ENCODE results near the gene FLG2. TPM values are rescaled to one million over a fixed set of nuclear protein-coding genes. Genes with fewer than 3 reads are reported as not detected.
"Not testable (repeated sequence)": the region's sequence is repeated elsewhere in the genome, so short reads cannot be mapped to it uniquely, and the experiment has no call there.

Gene FLG2
- total RNA-seq, 1 donor from 2014 or later, result not detected

DNA sequence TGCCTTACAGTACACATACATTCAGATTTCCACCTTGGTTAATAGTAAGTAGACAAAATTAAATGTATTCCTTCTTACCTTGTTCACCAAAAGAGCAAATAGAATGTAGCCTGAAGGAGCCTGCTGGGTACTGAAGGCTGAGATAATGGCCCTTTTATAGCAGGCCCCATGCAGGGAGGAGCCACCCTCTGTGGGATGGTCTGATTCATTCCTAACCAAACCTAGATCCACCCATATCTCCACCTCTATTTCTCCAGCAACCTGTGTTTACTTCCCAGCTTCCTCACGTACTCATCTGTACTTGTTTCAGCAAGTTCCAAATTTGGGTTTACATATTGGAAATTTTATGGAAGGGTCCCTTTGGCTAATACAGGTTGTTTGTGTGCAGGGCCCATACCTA, 34.7 kb downstream of the FLG2 start, which contains the start of gene FLG:
Gene FLG, minus strand, starts transcription at position 129 of the 400 bp plus-strand sequence. CDS start 9,783 bp downstream, outside the sequence.
- intact Hi-C loops (cut with DNase I), result no loop called here
- Histone ChIP-seq H3K27me3 (no peaks in the 10 kb centered on the region), H3K4me3 (no peak within 1 kb of the TSS), H3K36me3 (no peaks in the 10 kb centered on the region), H3K9me3 (no peaks in the 10 kb centered on the region), H3K4me1 (no peaks in the 10 kb centered on the region), H3K27ac (no peak within 1 kb of the TSS)
- no peak for DNase-seq (ENCODE audit: extremely low spot score in 2 of 2)
- TF ChIP-seq POLR2A (IDR thresholded peaks at IDR 0.05) (no peak), POLR2AphosphoS5 (IDR thresholded peaks at IDR 0.05; ENCODE audit: insufficient read depth in 1 of 2, low read depth in 1 of 2) (no peak)
- TF ChIP-seq, protein P1, sequence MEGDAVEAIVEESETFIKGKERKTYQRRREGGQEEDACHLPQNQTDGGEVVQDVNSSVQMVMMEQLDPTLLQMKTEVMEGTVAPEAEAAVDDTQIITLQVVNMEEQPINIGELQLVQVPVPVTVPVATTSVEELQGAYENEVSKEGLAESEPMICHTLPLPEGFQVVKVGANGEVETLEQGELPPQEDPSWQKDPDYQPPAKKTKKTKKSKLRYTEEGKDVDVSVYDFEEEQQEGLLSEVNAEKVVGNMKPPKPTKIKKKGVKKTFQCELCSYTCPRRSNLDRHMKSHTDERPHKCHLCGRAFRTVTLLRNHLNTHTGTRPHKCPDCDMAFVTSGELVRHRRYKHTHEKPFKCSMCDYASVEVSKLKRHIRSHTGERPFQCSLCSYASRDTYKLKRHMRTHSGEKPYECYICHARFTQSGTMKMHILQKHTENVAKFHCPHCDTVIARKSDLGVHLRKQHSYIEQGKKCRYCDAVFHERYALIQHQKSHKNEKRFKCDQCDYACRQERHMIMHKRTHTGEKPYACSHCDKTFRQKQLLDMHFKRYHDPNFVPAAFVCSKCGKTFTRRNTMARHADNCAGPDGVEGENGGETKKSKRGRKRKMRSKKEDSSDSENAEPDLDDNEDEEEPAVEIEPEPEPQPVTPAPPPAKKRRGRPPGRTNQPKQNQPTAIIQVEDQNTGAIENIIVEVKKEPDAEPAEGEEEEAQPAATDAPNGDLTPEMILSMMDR (IDR thresholded peaks at IDR 0.05), result no peak

DNA sequence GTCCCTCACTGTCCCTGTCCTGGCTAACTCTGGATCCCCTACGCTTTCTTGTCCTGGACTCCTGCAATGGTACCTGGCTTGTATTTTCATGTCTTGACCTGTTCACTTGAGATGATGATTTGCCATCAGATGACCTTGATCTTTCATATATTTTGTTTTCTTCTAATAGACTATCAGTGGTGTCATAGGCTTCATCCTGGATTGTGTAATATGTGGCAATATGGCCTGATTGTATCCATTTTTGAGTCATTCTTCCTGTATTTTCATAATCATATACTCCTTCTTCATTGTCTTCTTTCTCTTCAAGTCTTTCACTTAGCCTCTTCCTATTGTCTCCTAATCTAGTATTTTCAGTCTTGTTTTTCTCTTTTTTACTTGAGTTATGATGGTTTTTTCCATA, 45.8 kb downstream of the FLG2 start:
- intact Hi-C loops (cut with DNase I), result no loop called here
- H3K4me1 ChIP-seq, result no peaks in the 10 kb centered on the region
- no peak for TF ChIP-seq POLR2A (IDR thresholded peaks at IDR 0.05)
- TF ChIP-seq POLR2AphosphoS5 (IDR thresholded peaks at IDR 0.05; ENCODE audit: insufficient read depth in 1 of 2, low read depth in 1 of 2), result no peak
- TF ChIP-seq, protein P1 (IDR thresholded peaks at IDR 0.05), result no peak

DNA sequence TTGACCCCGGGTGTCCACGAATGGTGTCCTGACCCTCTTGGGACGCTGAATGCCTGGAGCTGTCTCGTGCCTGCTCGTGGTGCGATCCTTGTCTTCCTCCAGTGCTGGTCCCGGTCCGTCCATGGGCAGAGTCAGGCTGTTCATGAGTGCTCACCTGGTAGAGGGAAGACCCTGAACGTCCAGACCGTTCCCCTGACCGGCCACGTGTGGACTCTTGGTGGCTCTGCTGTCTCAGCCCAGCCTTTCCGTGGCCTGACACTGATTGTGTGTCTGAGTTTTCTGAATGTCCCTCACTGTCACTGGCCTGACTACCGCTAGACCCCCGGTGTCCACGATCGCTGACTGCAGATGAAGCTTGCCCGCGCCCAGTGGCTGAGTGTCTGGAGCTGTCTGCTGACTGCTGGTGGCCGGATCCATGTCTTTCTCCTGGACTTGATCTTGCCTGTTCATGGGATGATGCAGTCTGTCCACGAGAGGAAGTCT, 46.4 kb downstream of the FLG2 start:
- no peak for DNase-seq (ENCODE audit: extremely low spot score in 2 of 2)
- no peaks in the 10 kb centered on the region for H3K27me3 ChIP-seq
- H3K36me3 ChIP-seq, result peaks cover 0 to 4% of the 10 kb centered on the region in 2 donors
- no peaks in the 10 kb centered on the region for H3K4me1 ChIP-seq
- TF ChIP-seq POLR2AphosphoS5 (IDR thresholded peaks at IDR 0.05; ENCODE audit: insufficient read depth in 1 of 2, low read depth in 1 of 2), result no peak
- TF ChIP-seq, protein P1 (IDR thresholded peaks at IDR 0.05), result no peak
- no peak for TF ChIP-seq POLR2A (IDR thresholded peaks at IDR 0.05)
- no peak overlapping the region for H3K4me3 ChIP-seq
- H3K9me3 ChIP-seq, result no peaks in the 10 kb centered on the region
- H3K27ac ChIP-seq, result no peak overlapping the region
- intact Hi-C loops (cut with DNase I), result no loop called here

More for the DNA sequence above, 45.8 kb downstream of the FLG2 start:
- no peak overlapping the region for H3K4me3 ChIP-seq
- no peaks in the 10 kb centered on the region for H3K9me3 ChIP-seq
- no peaks in the 10 kb centered on the region for H3K27me3 ChIP-seq
- no peak for DNase-seq (ENCODE audit: extremely low spot score in 2 of 2)
- no peak overlapping the region for H3K27ac ChIP-seq
- no peaks in the 10 kb centered on the region for H3K36me3 ChIP-seq

GRCh38 chr1:152312169-152312568, 47.6 kb downstream of the FLG2 start:
- DNase-seq (ENCODE audit: extremely low spot score in 2 of 2); H3K27me3 ChIP-seq; H3K36me3 ChIP-seq; intact Hi-C loops (cut with DNase I); H3K27ac ChIP-seq; H3K4me1 ChIP-seq; H3K9me3 ChIP-seq; H3K4me3 ChIP-seq: not testable (repeated sequence)

- H3K4me3 ChIP-seq, result no peak overlapping the region
- no peaks in the 10 kb centered on the region for H3K27me3 ChIP-seq
- no peak overlapping the region for H3K27ac ChIP-seq
- TF ChIP-seq POLR2AphosphoS5 (IDR thresholded peaks at IDR 0.05; ENCODE audit: insufficient read depth in 1 of 2, low read depth in 1 of 2) (no peak), POLR2A (IDR thresholded peaks at IDR 0.05) (no peak)
- TF ChIP-seq, protein P1 (IDR thresholded peaks at IDR 0.05), result no peak
- peaks cover 0 to 4% of the 10 kb centered on the region in 2 donors for H3K36me3 ChIP-seq
- intact Hi-C loops (cut with DNase I), result no loop called here
- no peaks in the 10 kb centered on the region for H3K4me1 ChIP-seq
- no peak for DNase-seq (ENCODE audit: extremely low spot score in 2 of 2)
- no peaks in the 10 kb centered on the region for H3K9me3 ChIP-seq
These were observed 49.9 kb downstream of the FLG2 start for GRCh38 chr1:152309955-152310354.

GRCh38 chr1:152309320-152309901, 50.4 kb downstream of the FLG2 start:
- H3K4me1 ChIP-seq; H3K36me3 ChIP-seq; DNase-seq (ENCODE audit: extremely low spot score in 2 of 2); H3K9me3 ChIP-seq; H3K27ac ChIP-seq; H3K27me3 ChIP-seq; intact Hi-C loops (cut with DNase I); H3K4me3 ChIP-seq: not testable (repeated sequence)

GRCh38 chr1:152308758-152309157, 51.0 kb downstream of the FLG2 start:
- H3K27me3 ChIP-seq; H3K27ac ChIP-seq; H3K9me3 ChIP-seq; DNase-seq (ENCODE audit: extremely low spot score in 2 of 2); intact Hi-C loops (cut with DNase I); H3K4me1 ChIP-seq; H3K4me3 ChIP-seq; H3K36me3 ChIP-seq: not testable (repeated sequence)

DNA sequence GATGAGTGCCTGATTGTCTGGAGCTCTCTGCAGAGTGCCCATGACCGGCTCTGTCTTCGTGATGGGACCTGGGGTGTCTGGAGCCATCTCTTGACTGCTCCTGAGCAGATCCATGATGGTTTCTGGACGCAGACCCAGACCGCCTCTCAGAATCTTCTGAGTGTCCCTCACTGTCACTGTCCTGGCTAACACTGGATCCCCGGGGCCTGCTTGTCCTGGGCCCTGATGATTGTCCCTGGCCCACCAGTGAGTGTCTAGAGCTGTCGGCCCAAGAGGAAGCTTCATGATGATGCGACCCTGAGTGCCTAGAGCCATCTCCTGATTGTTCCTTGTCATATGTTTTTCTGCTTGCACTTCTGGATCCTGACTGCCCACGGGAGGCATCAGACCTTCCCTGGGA, 51.8 kb downstream of the FLG2 start:
- H3K9me3 ChIP-seq; H3K4me3 ChIP-seq; H3K27me3 ChIP-seq; H3K36me3 ChIP-seq; H3K27ac ChIP-seq; DNase-seq (ENCODE audit: extremely low spot score in 2 of 2); H3K4me1 ChIP-seq; intact Hi-C loops (cut with DNase I): not testable (repeated sequence)

DNA sequence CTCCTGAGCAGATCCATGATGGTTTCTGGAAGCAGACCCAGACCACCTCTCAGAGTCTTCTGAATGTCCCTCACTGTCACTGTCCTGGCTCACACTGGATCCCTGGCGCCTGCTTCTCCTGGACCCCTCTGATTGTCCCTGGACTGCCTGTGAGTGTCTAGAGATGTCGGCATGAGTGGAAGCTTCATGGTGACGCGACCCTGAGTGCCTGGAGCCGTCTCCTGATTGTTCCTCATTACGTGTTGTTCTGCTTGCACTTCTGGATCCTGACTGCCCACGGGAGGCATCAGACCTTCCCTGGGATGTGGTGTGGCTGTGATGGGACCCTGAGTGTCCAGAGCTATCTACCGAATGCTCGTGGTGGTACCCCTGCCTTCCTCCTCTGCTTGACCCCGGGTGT, 53.7 kb downstream of the FLG2 start:
- H3K27ac ChIP-seq; intact Hi-C loops (cut with DNase I); H3K9me3 ChIP-seq; H3K4me3 ChIP-seq; DNase-seq (ENCODE audit: extremely low spot score in 2 of 2); H3K27me3 ChIP-seq; H3K36me3 ChIP-seq; H3K4me1 ChIP-seq: not testable (repeated sequence)

Measured in vagina (tissue), 2 donors.